ENCODE measurements around the gene KCNA4. TPM values are rescaled to one million over a fixed set of nuclear protein-coding genes. Genes with fewer than 3 reads are reported as not detected.

KCNA4 gene
- total and polyA plus RNA-seq, 2 of the 4 experiments (the other 2 are of a cell fraction), result not detected

GRCh38 chr11:30009060-30009459, 7.8 kb downstream of the KCNA4 start:
- WGBS, 2 experiments (ENCODE audit: extremely low coverage in 2 of 2, insufficient read length in 1 of 2), result no CpG with 5 or more reads among the region's 3 CpGs
- in situ Hi-C loops (cut with MboI; ENCODE audit: low sequenced_read_pairs), result no loop called here
- Histone ChIP-seq H3K18ac (ENCODE audit: low read depth, low read length) (no peak overlapping the region), H3K9me3 (ENCODE audit: control insufficient read depth, insufficient read depth, low read length) (no peaks in the 10 kb centered on the region; the same call in 1 of the 2 replicates), H4K91ac (ENCODE audit: insufficient read depth, low read depth, low read length) (no peak overlapping the region), H3K9me1 (ENCODE audit: insufficient read depth, low read length) (no peaks in the 10 kb centered on the region), H3K36me3 (ENCODE audit: control insufficient read depth, insufficient read depth, low read length) (no peaks in the 10 kb centered on the region), H4K20me1 (ENCODE audit: insufficient read depth, low read length) (no peaks in the 10 kb centered on the region), H3K27me3 (ENCODE audit: control insufficient read depth, insufficient read depth, low read length) (no peaks in the 10 kb centered on the region), H4K8ac (ENCODE audit: low read depth in 2 of 2, low read length in 2 of 2) (no peak overlapping the region), H3K9ac (ENCODE audit: low read depth, low read length) (no peak overlapping the region), H3K23ac (ENCODE audit: low read depth, low read length) (no peak overlapping the region), H2BK15ac (ENCODE audit: low read depth, low read length) (no peak overlapping the region), H2BK5ac (ENCODE audit: low read depth, low read length, poor library complexity, severe bottlenecking) (no peak overlapping the region), H2BK20ac (ENCODE audit: low read depth, low read length) (no peak overlapping the region), H3K56ac (ENCODE audit: extremely low read depth, insufficient read depth, low read length) (no peak overlapping the region), H3K4me2 (ENCODE audit: low read depth, low read length) (no peak overlapping the region), H3K4me1 (ENCODE audit: control insufficient read depth, insufficient read depth, low read length) (no peaks in the 10 kb centered on the region), H3K4ac (ENCODE audit: low read depth, low read length) (no peak overlapping the region), H3K14ac (replicated peaks; ENCODE audit: low read depth, low read length) (no peak overlapping the region), H3K79me1 (ENCODE audit: low read depth in 1 of 2, low read length in 2 of 2) (no peaks in the 10 kb centered on the region), H2AK5ac (ENCODE audit: low read depth, low read length) (no peak overlapping the region), H3K4me3 (ENCODE audit: insufficient read depth, low read depth, low read length) (no peak overlapping the region), H4K5ac (ENCODE audit: low read depth, low read length) (no peak overlapping the region), H2BK120ac (ENCODE audit: low read depth, low read length) (no peak overlapping the region), H2AFZ (replicated peaks; ENCODE audit: low read length, poor library complexity) (no peak overlapping the region), H2AK9ac (replicated peaks; ENCODE audit: low read depth, low read length, poor library complexity) (no peak overlapping the region), H3K27ac (ENCODE audit: insufficient read depth, low read length) (no peak overlapping the region)
- ChIA-PET CTCF (no interaction called here), POLR2A (ENCODE audit: unreplicated experiment) (no interaction called here)
- intact Hi-C loops (cut with micrococcal nuclease), result no loop called here
- DNase-seq (no peak), ATAC-seq (ENCODE audit: low read depth) (no peak)
- dilution Hi-C loops (cut with HindIII; ENCODE audit: low sequenced_read_pairs, unreplicated experiment), result no loop called here
- no TSS peak for BruUV-seq (replicated peaks)
- TF ChIP-seq MXI1 (IDR thresholded peaks at IDR 0.05; ENCODE audit: borderline replicate concordance, low read depth, low read length), result no peak
- TF ChIP-seq FOS (IDR thresholded peaks at IDR 0.05; ENCODE audit: low read depth, low read length), result no peak

Measured in IMR-90 (cell line).